ENCODE measurements around the gene ETNK2. TPM values are rescaled to one million over a fixed set of nuclear protein-coding genes. Genes with fewer than 3 reads are reported as not detected.

ETNK2 gene
- total RNA-seq, 2 donors from 2014 or later = 16.7 to 24.4 TPM

DNA sequence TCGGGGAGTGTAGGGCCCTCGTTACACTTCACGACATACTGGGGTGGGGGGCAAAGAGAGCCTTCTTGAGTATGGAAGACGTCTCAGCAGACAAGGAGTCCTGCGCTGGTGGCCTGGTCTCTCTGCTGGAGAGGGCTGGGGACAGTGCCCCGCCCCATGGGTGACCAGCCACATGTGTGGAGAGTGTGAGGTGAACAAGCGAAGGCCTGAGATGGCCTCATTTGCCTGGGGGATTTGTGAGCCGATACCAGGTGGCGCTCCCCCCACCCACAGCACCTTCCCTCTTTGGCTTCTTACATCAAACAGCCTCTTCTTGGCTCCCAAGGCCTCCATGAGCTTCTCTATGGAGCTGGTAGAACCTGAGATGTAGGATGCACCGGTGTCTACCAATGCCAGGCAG, 4.0 kb upstream of the ETNK2 start:
- peaks cover 46% of the 10 kb centered on the region for H3K27me3 Mint-ChIP-seq (ENCODE audit: insufficient read depth)
- WGBS, 2 experiments (ENCODE audit: insufficient coverage in 1 of 2, insufficient read length in 1 of 2) = 84 to 87% methylated on average over 5 to 10 of the region's 10 CpGs
- TF ChIP-seq, protein P1, sequence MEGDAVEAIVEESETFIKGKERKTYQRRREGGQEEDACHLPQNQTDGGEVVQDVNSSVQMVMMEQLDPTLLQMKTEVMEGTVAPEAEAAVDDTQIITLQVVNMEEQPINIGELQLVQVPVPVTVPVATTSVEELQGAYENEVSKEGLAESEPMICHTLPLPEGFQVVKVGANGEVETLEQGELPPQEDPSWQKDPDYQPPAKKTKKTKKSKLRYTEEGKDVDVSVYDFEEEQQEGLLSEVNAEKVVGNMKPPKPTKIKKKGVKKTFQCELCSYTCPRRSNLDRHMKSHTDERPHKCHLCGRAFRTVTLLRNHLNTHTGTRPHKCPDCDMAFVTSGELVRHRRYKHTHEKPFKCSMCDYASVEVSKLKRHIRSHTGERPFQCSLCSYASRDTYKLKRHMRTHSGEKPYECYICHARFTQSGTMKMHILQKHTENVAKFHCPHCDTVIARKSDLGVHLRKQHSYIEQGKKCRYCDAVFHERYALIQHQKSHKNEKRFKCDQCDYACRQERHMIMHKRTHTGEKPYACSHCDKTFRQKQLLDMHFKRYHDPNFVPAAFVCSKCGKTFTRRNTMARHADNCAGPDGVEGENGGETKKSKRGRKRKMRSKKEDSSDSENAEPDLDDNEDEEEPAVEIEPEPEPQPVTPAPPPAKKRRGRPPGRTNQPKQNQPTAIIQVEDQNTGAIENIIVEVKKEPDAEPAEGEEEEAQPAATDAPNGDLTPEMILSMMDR (conservative IDR thresholded peaks at IDR 0.05) = no peak

DNA sequence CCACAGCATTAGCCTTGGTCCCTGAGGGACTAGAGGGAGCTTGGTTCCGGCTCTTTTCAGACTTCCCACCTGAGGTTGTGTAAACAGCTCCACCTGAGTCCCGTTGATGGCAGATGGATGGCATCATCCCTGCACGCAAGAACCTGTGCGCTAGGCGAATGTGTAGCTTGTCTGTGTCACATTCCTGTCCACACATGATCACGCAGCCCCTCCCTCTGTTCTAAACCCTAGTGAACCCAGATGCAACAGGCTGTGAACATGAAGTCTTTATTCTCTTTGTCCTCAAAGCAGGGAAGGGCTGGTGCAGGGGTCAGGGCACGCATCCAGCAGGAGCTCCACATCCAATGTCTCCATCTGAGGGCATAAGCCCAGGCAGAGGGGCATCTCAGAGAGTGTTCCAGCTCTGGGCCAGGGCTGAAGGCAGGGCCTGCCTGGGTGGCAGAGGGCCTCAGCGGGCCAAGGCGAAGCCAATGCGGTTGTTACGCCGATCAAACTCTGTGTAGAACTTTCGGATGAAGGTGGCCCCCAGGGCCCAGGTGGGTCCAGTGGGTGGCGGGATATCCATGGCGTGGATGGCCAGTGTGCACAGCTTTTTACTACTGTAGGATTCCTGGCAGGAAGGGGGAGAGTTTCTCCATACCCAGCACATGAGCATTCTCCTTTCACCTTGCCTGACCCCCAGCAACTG, 2.9 kb upstream of the ETNK2 start:
- 92 to 93% methylated on average over 13 to 15 of the region's 15 CpGs for WGBS, 2 experiments (ENCODE audit: insufficient coverage in 1 of 2, insufficient read length in 1 of 2)
- H3K36me3 ChIP-seq (ENCODE audit: control insufficient read depth, insufficient read depth, low read length) = no peaks in the 10 kb centered on the region
- H3K36me3 Mint-ChIP-seq (ENCODE audit: low read depth) = no peaks in the 10 kb centered on the region

More for the DNA sequence above, 4.0 kb upstream of the ETNK2 start:
- H3K9me3 Mint-ChIP-seq = no peaks in the 10 kb centered on the region
- no peaks in the 10 kb centered on the region for H3K36me3 Mint-ChIP-seq (ENCODE audit: low read depth)
- H3K4me3 Mint-ChIP-seq = no peak overlapping the region
- Histone ChIP-seq H3K27me3 (ENCODE audit: control insufficient read depth, insufficient read depth, low read length, poor library complexity, severe bottlenecking) (peaks cover 51% of the 10 kb centered on the region), H3K27ac (ENCODE audit: low read depth, low read length) (no peak overlapping the region), H3K9ac (ENCODE audit: extremely low read depth, low read length, poor library complexity, severe bottlenecking) (no peak overlapping the region), H3K36me3 (ENCODE audit: control insufficient read depth, insufficient read depth, low read length) (no peaks in the 10 kb centered on the region), H3K4me3 (ENCODE audit: low read length) (no peak overlapping the region), H3K9me3 (ENCODE audit: control insufficient read depth, low read length) (no peaks in the 10 kb centered on the region), H3K4me1 (ENCODE audit: control insufficient read depth, insufficient read depth, low read length) (no peaks in the 10 kb centered on the region)
- H3K4me1 Mint-ChIP-seq = peaks cover 1% of the 10 kb centered on the region
- H3K27ac Mint-ChIP-seq = no peak overlapping the region
- no peak for DNase-seq

DNA sequence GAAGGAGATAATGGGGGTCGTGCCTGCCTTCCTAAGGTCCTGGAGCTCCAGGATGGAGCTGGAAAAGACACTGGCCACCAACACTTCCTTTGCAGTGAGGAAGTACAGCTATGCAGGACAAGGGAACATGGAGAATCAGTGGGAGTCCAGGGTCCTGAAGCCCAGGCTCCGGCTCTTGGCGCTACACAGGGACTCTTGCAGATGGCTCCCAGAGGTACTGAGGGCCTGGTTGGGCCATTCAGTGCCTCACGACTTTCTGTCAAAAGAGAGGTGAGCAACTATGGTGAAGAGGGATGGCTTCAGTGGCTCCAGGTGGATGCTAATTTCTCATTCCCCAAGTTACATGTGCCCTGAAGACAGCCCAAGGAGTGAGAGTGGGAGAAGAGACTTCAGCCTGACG, 1.8 kb upstream of the ETNK2 start:
- Mint-ChIP-seq H3K27me3 (ENCODE audit: insufficient read depth) (peaks cover 64% of the 10 kb centered on the region), H3K36me3 (ENCODE audit: low read depth) (no peaks in the 10 kb centered on the region), H3K9me3 (no peaks in the 10 kb centered on the region), H3K27ac (no peak overlapping the region), H3K4me1 (peaks cover 2% of the 10 kb centered on the region), H3K4me3 (no peak overlapping the region)
- Histone ChIP-seq H3K9me3 (ENCODE audit: control insufficient read depth, low read length) (no peaks in the 10 kb centered on the region), H3K4me1 (ENCODE audit: control insufficient read depth, insufficient read depth, low read length) (no peaks in the 10 kb centered on the region), H3K27ac (ENCODE audit: low read depth, low read length) (no peak overlapping the region), H3K9ac (ENCODE audit: extremely low read depth, low read length, poor library complexity, severe bottlenecking) (no peak overlapping the region), H3K36me3 (ENCODE audit: control insufficient read depth, insufficient read depth, low read length) (no peaks in the 10 kb centered on the region), H3K27me3 (ENCODE audit: control insufficient read depth, insufficient read depth, low read length, poor library complexity, severe bottlenecking) (peaks cover 48% of the 10 kb centered on the region), H3K4me3 (ENCODE audit: low read length) (no peak overlapping the region)
- 93 to 94% methylated on average over 4 to 5 of the region's 5 CpGs for WGBS, 2 experiments (ENCODE audit: insufficient coverage in 1 of 2, insufficient read length in 1 of 2)
- DNase-seq = no peak
- TF ChIP-seq, protein P1 (conservative IDR thresholded peaks at IDR 0.05) = no peak

More for the DNA sequence above, 2.9 kb upstream of the ETNK2 start:
- peaks cover 57% of the 10 kb centered on the region for H3K27me3 Mint-ChIP-seq (ENCODE audit: insufficient read depth)
- Histone ChIP-seq H3K27me3 (ENCODE audit: control insufficient read depth, insufficient read depth, low read length, poor library complexity, severe bottlenecking) (peaks cover 51% of the 10 kb centered on the region), H3K4me3 (ENCODE audit: low read length) (no peak overlapping the region), H3K4me1 (ENCODE audit: control insufficient read depth, insufficient read depth, low read length) (no peaks in the 10 kb centered on the region), H3K9ac (ENCODE audit: extremely low read depth, low read length, poor library complexity, severe bottlenecking) (no peak overlapping the region), H3K9me3 (ENCODE audit: control insufficient read depth, low read length) (no peaks in the 10 kb centered on the region), H3K27ac (ENCODE audit: low read depth, low read length) (no peak overlapping the region)
- H3K27ac Mint-ChIP-seq = no peak overlapping the region
- TF ChIP-seq, protein P1 (conservative IDR thresholded peaks at IDR 0.05) = no peak
- no peak for DNase-seq
- peaks cover 2% of the 10 kb centered on the region for H3K4me1 Mint-ChIP-seq
- no peaks in the 10 kb centered on the region for H3K9me3 Mint-ChIP-seq
- H3K4me3 Mint-ChIP-seq = no peak overlapping the region
